HG03469 (cell line): ENCODE measurements around the gene FLNC.

Experiments
- ATAC-seq: cut with Tn5 transposase; IDR thresholded peaks from one replicate; pipeline ENCODE4 v1.9.1; 2021; ENCODE audit warnings: mild to moderate bottlenecking, moderate library complexity, moderate number of reproducible peaks; ENCODE audit not compliant: unreplicated experiment

FLNC gene

DNA sequence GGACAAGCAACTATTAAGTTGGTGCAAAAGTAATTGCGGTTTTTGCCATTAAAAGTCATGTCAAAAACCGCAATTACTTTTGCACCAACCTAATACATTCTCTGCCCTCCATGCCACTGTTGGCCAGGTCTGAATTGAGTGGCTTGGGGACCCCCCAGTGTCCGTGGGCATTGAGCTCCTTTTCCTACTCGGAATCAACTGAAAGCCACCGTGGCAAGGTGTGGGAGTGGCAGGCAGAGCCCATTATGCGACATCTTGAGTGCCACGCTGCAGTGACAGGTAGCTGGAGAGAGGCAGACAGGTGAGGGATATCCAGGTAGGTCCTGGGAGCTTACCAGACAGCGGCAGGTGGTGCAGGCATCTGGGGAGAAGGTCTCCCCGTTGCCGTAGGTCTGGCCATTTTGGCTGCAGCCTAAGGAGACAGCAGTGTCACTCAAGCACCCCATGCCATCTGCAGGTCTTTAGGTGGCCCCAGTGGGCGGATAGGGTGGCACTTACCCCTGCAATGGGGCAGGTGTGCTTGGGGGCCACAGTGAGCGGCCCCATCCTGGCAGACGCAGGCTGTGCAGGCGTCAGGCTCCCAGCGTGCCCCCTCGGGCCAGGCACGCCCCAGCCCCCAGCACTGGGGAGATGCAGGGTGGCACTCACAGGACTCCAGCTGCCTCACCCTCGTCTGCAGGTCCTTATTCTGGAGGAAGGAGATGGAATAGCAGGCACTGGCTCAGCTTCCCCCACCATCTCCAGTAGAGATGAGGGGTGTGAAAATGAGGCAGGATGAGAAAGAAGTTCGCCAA is 76.8 kb downstream of the FLNC start:
- ATAC-seq, result no peak
